GM19467 (cell line): ENCODE results near the gene EIF4H.
A peak's percentile ranks its signal among the peaks of the same experiment; 100 is the strongest.
"Not testable (repeated sequence)": the region's sequence is repeated elsewhere in the genome, so short reads cannot be mapped to it uniquely, and the experiment has no call there.

Experiments
- ATAC-seq: cut with Tn5 transposase; IDR thresholded peaks from one replicate; pipeline ENCODE4 v1.9.1; 2021; ENCODE audit warnings: mild to moderate bottlenecking, moderate library complexity; ENCODE audit not compliant: unreplicated experiment

Gene EIF4H

DNA sequence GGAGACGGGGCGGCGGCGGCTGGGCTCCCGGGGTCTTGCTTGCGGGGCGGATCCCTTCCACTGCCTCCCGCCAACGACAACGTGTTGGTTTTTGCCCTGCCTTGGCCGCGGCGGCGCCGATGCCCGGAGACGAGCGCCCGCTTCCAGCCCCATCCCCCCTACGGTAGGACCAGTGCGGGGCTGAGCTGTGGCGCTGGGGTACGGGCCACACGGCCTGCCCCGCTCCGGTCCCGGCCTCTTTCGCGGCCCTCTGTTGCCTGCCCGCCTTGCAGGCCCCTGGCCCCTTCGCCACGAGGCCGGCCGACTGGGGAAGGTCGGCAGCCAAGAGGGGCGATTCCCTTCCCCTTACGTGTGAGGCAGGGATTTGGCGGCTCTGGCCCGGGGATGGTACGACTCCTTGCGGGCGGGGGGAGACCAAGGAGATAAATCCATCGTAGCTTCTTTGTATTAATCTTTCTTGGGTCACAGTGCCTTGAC lies 488 bp downstream of the EIF4H start:
- peak; percentile 19 for ATAC-seq

DNA sequence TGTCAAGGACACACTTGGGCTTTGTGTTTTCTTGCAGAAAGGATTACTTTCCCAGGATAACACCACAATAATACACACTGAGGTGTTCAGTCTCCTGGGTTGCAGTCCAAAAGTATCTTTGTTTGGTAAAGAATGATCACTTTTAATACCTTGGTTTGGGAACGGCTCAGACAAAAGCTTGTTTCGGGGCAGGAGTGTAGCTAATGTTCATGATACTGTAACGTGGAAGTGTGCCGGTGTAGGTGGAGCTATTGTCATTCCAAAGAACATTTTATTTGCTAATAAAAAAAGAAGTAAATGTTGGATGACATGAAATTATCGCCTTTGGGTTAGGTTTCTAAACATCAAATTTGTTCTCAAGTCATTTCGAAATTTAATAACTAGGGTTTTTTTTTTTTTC lies 1.2 kb downstream of the EIF4H start:
- ATAC-seq, result no peak

DNA sequence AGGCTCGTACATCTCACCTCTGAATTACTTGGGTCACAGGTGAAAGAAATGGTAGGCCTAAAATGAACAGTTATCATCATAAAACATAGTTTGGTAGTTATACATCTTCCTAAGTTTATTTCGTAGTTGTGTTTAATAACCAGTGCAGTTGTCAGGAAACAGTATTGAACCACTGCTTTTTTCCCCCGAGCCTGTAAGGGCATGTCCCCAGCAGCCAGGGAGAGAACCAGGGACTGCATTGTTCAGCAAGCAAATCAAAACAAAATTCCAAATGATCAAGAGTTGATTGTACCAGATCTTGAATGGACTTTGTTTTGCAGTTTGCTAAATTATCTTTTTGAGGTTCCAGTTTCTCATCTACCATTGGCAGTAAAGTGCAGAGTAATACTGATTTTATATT lies 2.4 kb downstream of the EIF4H start:
- ATAC-seq, result no peak

DNA sequence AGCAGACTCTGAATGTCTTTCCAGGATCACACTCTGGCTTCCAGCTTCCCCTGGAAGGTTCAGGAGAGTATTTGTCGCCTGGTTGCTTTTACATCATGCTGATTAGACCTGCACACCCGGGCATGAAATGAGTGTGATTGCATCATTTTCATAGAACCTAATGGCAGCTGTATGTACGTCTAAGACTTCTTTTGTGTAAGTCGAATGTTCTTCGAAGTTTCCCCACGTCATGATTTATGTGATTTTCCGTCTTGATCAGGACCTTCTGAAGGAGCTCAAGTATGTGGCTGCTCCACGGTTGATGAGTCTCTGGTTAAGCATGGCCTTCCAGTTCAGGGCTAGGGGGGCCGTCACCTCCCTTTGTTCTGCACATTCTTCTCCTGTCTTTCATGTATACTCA lies 4.5 kb downstream of the EIF4H start:
- ATAC-seq, result no peak

DNA sequence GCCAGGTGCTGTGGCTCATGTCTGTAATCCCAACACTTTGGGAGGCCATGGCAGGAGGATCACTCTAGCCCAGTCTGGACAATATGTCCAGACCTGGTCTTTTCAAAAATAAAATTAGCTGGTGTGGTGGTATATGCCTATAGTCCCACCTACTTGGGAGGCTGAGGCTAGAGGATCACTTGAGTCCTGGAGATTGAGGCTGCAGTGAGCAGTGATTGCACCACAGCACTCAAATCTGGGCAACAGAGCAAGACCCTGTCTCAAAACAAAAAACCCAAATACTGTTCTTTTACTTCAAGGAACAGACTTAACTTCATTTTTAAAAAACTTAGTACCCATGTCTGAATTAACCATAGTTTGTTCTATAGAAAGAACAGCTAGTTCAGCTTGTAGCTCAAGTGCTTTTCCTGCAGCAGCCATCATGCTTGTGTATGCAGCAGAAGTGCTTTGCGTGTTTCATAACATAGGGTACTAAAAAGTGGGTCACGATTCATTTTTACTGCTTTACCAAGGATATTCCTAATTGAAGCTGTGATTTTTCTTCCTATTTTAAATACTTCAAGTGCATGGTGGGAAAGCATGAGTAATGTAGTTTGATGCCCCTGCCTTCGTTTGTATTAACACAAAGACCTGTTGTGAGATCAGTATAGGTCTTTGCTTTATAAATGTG lies 5.9 kb downstream of the EIF4H start:
- ATAC-seq, result no peak

DNA sequence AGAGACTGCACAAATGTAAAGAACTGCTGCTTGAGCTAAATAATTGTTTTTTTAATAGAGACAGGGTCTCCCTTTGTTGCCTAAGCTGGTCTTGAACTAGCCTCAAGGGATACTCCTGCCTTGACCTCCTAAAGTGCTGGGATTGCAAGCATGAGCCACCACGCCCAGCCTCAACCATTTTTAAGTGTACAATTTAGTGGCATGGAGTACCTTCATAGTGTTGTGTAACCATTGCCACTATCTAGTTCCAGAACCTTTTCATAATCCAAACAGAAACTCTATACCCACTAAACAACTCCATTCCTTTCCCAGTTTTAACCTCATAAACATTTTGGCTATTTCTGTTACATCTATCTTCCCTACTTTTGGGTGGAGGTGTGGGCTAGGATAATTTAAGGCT lies 6.7 kb downstream of the EIF4H start:
- no peak for ATAC-seq

DNA sequence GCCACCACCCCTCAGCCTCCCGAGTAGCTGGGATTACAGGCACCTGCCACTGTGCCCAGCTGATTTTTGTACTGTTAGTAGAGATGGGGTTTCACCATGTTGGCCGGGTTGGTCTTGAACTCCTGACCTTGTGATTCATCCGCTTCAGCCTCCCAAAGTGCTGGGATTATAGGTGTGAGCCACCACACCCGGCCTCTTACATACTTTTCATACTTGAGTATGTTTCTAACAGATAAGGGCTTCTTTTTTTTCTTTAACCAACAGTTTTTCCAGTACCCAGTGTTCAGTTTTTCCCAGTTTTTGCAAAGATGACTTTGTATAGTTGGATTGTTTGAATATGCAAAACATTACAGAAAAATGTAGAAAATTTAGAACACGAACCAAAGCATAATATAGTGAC lies 7.7 kb downstream of the EIF4H start:
- ATAC-seq, result no peak

DNA sequence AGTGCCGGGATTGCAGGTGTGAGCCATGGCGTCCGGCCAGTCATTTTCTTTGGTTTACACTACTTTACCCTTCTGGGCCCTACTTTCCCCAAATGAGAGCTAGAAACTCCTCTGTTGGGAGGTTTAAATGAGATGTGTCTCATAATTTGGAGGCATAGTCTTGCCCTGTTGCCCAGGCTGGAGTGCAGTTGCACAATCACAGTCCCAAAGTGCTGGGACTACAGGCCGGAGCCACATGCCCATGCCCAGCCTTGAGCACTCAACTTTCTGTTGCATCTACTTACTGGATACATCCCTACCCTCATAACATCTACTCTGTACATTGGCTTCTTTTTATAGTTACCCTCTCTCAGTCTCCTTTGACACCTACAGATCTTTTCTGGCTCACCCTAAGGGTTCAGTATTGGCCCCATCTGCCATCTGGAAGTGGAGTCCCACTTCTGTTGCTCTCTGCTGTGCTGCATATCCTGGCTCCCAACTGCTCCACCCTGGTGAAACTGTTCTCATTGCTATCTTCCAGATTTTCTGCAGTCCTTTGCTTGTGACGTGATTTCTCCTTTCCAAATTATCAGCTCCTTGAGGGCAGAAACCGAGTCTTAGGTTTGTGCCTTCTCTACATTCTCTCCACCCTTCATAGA lies 8.4 kb downstream of the EIF4H start:
- ATAC-seq, result no peak

DNA sequence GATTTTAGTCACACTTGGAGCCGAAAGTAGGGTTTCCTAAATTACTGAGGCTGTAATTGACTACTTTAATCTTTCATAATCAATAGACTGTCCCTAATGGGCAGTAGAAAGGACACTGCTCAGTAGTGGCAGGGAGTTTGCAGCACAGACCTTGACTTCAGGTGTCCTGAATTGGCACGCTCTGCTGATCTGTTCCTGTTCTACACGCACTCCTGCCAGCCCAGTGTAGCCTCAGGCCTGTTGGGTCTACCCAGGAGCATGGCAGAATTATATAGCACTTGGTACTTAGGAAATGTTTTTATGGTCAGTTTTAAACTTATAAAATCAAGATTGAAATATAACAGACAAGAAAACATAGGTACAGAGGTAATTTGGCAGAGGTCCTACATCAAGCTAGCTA lies 9.0 kb downstream of the EIF4H start:
- no peak for ATAC-seq

DNA sequence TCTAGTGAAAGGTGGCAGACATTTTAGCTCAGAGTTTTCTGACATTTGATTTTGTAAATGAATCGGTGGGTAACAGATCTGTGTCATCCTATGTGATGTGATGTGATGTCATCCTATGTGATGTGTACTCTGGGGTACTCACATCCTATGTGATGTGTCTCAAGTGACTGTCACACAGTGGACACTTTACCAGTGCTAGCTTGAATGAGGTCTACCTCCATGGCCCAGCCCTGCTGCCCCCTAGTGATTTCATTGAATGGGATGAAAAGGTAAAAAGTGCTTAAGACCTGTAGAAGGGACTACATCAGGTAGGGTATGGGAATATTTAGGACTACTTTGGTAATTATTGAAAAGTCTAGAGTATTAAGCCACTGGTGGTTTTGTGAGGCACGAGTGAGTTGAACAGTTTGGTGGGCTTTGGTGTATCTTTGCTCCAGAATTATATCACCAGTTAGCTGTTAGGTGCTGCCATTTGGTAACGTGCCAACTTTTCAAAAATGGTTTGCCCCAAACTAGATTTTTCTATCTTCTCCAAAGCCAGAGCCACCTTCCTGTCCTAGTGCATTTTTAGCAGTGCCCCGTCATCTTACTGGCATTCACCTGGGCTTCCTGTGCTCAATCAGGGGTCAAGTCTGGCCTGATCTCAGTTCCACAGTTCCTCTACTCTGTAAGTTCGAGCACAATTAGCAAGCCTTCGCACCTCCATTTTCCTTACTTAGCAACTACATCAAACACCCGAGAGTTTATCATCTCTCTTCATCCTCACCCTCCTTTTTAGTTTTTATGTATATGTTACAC lies 9.7 kb downstream of the EIF4H start:
- ATAC-seq, result no peak

DNA sequence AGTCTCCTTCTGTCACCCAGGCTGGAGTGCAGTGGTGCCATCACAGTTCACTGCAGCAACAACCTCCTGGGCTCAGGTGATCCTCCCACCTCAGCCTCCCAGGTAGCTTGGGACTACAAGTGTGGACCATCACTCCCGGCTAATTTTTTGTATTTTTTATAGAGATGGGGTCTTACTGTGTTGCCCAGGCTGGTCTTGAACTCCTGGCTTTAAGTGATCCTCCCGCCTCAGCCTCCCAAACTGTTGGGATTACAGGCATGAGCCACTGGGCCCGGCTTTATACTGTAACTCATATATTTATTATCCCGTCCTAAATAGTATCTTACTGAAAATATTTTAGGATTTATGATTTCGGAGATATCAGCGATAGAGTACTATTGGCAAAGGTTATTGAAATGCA lies 10.9 kb downstream of the EIF4H start:
- no peak for ATAC-seq

DNA sequence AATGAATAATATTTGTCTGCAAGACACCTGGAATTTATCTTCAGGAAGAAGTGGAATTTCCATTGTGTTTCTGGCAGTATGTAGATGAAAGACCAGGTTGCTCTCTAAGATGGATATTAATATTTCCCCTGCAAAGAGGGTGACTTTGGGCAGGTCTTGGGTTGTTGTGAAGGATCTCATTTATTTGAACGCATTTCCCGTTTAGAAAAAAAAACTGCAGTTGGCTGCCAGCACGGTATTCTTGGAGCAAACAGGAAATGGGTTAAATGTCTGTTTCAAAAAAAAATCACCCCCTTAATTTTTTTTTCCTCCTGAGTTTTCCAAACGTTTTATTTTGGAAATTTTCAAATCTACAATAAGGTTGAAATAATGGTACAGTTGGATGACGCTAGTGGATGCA lies 11.5 kb downstream of the EIF4H start:
- no peak for ATAC-seq

DNA sequence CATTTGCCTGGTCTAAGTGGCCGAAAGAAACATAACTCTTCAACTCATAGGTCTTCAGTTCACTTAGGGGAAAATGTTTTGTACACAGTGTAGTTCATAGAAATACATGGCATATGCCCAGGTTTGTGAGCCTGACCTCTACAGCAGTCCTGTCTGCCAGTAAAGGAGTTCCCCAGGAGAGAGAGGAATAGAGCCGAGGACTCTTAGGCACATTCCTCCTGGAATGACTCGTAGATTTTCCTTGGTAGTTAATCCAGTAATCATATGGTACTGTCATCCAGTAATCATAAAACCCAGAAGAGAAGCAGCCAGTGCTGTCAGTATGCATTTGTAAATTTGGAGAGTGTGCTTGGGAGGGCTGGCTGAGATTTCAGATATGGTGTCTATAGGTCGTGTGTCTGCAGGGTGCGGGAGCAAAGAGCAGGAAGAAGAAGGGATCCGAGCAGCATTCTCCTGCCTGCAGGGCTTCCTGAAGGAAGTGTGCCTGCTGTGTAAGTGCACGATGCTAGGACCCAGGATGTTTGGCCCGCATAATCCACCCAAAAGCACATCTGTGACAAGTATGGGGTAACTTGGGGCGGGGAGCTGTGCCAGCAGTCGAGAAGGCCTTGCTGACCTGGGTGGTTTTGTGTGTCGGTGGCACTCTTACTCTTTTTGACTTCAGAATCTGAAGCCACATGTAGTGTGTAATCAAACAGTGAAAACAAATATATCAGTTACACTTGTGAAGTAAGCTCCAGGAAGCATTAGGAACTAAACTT lies 13.9 kb downstream of the EIF4H start:
- ATAC-seq, result no peak

DNA sequence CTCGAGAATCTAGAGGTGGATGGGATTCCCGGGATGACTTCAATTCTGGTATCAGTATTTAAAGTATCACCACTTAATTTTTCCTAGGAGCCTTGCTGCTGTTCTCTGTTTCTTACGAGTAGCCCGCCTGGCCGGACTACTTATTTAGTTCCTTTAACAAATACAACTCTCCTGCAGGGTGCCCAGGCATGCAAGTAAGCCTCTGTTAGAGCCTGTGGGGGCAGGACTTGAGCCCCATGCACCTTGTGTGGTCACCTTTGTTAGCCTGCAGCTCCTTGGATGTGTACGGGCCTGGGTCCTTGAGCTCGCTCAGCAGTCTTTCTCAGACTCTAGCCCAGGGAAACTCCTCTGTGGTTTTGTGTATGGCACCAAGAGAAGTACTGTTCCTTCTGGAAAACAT lies 16.1 kb downstream of the EIF4H start:
- no peak for ATAC-seq

DNA sequence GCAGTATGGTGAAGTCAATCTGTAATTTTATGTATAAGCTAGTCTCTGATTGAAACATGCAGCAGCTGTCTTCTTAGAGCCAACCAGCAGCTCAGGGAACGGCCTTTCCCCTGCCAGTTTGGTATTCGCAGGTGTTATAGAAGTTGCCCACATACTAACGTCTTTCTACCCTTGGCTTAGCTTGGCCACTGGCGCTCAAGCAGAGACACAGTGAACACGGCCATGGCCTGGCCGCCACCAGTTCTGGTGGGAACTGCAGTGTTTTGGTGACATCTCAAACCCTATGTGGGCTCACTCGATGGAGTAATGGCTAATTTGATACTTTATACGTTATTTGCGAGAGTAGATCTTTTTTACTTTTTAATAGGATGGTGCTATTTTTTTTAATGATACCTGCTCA lies 17.1 kb downstream of the EIF4H start:
- no peak for ATAC-seq

DNA sequence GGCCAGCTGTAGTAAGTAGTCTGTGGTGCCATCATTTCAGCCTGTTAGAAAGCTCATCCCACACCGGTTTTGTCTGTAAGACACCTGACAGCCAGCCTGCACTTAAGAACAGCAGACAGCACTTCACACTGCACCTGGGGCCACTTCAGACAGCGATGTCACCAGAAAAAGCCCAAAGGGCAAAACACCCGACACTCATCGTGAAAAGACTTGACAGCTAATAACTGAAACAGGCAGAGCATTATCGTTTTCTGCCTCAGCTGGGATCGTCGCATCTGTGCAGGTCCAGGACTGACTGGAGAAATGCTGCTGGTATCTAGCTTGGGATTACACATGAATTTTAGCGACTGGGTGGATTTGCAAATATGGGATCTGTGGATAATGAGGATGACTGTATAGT lies 18.9 kb downstream of the EIF4H start:
- no peak for ATAC-seq

DNA sequence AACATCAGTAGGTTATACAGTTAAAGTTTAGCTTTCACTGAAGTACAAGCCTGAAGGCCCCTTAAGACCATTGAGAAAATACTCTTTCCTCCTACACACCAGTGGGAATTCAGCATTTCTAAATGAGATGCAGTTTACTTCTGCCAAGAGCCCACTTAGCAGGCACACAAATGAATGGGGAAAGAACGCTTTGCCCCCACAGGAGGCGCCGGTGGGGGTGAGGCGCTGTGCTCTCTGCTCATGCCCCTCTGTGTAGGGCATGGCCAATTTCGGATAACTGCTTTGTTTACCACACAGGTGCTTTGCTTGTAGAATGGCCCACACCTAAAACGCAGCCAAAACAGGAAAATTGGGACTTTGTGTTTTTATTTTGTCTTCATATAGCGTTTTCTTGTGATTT lies 19.8 kb downstream of the EIF4H start:
- no peak for ATAC-seq

DNA sequence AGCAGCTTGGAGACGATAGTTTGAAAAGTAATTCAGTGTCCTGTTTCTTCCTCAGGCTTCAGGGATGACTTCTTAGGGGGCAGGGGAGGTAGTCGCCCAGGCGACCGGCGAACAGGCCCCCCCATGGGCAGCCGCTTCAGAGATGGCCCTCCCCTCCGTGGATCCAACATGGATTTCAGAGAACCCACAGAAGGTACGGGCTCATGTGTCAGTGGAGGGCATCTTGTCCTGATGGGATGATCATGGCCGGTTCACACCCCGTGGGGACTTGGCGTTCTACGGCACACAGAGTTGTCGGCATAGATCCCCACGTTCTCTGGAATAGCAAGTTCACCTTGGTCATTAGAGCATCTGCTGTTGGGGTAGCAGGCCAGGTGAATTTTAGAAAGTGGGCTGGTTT lies 20.5 kb downstream of the EIF4H start:
- no peak for ATAC-seq

DNA sequence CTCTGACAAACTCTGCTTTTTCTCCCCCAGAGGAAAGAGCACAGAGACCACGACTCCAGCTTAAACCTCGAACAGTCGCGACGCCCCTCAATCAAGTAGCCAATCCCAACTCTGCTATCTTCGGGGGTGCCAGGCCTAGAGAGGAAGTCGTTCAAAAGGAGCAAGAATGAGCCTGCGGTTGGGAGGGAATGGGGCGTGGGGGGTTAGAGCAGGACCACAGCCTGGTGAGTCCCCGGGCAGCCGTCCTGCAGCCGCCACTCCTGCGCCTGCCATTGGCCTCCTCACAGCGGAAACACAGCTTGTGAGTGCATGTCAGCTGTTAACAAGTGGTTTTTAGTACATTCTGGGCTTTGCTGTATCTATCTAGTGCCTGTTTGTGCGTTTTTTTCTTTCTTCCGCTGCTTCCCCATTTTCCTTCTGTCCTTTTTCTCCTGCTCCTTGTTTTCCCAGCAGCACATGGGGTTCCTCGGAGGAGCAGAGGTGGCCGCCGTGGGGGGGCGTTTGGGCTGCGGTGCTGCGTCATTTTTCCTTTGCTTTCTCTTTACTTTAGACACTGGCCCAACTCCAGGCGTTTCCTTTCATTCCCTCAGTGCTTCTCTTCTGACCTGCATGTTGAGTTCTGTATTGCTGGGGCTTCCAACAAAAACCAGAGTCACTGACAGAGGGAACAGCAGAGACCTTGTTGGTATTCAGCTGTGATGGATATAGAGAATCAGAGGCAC lies 21.1 kb downstream of the EIF4H start:
- not testable (repeated sequence) for ATAC-seq

DNA sequence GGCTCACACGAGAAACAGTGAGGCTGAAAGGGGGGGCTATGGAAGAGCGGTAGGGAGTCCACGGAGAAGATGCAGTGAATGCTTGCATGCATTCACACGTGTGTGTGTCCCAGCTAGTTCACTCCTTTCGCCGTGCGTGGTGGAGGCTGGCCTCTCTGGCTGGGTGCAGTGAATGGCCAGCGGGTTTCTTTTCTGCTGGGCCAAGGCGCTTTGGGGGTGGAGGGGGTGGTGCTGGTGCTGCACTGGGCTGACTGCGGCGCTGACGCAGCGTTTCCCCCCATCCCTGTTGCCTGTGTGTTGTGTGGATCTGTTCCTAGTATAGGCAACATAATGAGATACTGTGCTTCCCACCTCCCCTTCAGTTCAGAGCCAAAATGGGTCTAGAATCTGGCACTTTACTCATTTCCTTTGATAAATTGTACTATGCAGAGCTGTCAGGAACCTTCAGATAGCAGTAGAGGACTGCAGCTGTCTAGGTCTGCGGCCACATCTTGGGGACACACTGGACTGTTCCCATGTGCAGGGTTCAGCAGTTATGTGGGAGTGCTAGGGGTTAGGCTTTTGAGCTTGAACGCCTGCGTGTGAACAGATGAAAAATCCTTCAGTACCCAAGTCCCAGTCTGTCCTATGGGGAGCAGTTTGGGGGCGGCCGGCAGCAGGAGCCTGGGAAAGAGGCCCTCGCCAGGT lies 22.0 kb downstream of the EIF4H start:
- ATAC-seq, result not testable (repeated sequence)
